Pulmonary artery endothelial cell (primary cell): ENCODE results near the gene GJD3. TPM values are rescaled to one million over a fixed set of nuclear protein-coding genes. Genes with fewer than 3 reads are reported as not detected.

ENCODE experiments used
- DNase-seq: peaks from one replicate; pipeline ENCODE4 v3.0.0-alpha.2; 2011; ENCODE audit warnings: low read depth, low spot score
- total RNA-seq: library from RNA; depleted of rRNA; stranded (reverse); fragments of >200 nt; gene quantifications from 2 replicates; pipeline ENCODE4 v1.2.3, GENCODE V29; 2014

GJD3 gene
- total RNA-seq, 1 donor from 2014 or later: 0.20 TPM

GRCh38 chr17:40352237-40352778 lies 12.2 kb downstream of the GJD3 start:
- DNase-seq: no peak

GRCh38 chr17:40351359-40352236 lies 12.9 kb downstream of the GJD3 start:
- DNase-seq: no peak

GRCh38 chr17:40350689-40351358 lies 13.7 kb downstream of the GJD3 start:
- no peak for DNase-seq

GRCh38 chr17:40349895-40350688 lies 14.4 kb downstream of the GJD3 start:
- DNase-seq: no peak

GRCh38 chr17:40349477-40349894 lies 15.1 kb downstream of the GJD3 start:
- no peak for DNase-seq

GRCh38 chr17:40348562-40349476 lies 15.7 kb downstream of the GJD3 start:
- DNase-seq: no peak

- no peak for DNase-seq
Observed at GRCh38 chr17:40348136-40348504, 16.4 kb downstream of the GJD3 start.

GRCh38 chr17:40347319-40348135 lies 17.0 kb downstream of the GJD3 start:
- DNase-seq: no peak

- no peak for DNase-seq
Observed at GRCh38 chr17:40346765-40347158, 17.8 kb downstream of the GJD3 start.

GRCh38 chr17:40345994-40346764 lies 18.4 kb downstream of the GJD3 start:
- DNase-seq: no peak

- DNase-seq: no peak
Observed at GRCh38 chr17:40345161-40345993, 19.2 kb downstream of the GJD3 start.

- DNase-seq: no peak
Observed at GRCh38 chr17:40344421-40345160, 19.9 kb downstream of the GJD3 start.

GRCh38 chr17:40343219-40344119 lies 21.1 kb downstream of the GJD3 start:
- no peak for DNase-seq

GRCh38 chr17:40342504-40343218 lies 21.9 kb downstream of the GJD3 start:
- DNase-seq: no peak

GRCh38 chr17:40341808-40342503 lies 22.6 kb downstream of the GJD3 start:
- DNase-seq: no peak
